DMS79 (cell line): ENCODE results near the gene ZNF148.

Experiments used
- DNase-seq: peaks from one replicate; lab custom pipeline; 2025; lab: John Stamatoyannopoulos, UW

Gene ZNF148

GRCh38 chr3:125190786-125191185, 184.3 kb downstream of the ZNF148 start:
- no peak for DNase-seq

- DNase-seq = no peak
These were observed 185.6 kb downstream of the ZNF148 start for GRCh38 chr3:125189378-125190165.

GRCh38 chr3:125188955-125189354, 186.2 kb downstream of the ZNF148 start:
- no peak for DNase-seq

- DNase-seq = no peak
These were observed 187.6 kb downstream of the ZNF148 start for GRCh38 chr3:125187599-125187910.

DNA sequence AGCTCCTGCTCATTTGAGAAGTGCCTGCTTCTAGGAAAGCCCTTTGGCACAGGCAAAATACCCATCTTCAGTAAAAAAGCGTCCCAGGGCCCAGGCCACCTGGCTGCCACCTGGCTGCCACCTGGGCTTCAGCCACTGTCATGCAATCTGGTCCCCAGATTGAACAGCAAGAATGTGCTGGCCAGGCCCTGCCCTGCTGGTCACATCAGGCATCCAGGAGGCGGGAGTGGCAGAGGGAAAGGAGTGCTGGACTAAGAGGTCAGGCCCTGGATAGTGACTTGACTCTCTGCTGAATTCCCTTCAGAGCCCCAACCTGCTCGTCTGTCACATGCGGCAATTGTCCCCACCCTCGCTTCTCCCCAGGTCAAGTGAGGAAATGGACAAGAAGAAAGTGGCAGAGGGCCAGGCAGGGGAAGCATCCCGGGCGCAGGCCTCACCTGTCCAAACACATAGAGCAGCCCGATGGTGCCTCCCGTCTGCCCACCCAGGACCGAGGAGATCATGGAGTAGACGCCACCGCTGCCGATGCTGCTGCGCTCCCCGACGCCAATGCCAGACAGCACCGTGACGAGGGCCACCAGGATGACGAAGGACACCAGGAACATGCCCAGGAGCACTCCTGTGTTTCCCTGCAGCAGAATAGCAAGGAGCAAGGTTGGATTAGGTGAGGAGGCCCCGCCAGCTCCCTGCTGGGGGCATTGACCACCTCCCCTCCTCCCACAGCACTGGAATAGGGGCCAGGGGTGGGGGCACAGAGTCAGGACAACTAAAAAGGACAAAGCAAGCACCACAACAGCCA, 188.1 kb downstream of the ZNF148 start:
- DNase-seq = no peak

DNA sequence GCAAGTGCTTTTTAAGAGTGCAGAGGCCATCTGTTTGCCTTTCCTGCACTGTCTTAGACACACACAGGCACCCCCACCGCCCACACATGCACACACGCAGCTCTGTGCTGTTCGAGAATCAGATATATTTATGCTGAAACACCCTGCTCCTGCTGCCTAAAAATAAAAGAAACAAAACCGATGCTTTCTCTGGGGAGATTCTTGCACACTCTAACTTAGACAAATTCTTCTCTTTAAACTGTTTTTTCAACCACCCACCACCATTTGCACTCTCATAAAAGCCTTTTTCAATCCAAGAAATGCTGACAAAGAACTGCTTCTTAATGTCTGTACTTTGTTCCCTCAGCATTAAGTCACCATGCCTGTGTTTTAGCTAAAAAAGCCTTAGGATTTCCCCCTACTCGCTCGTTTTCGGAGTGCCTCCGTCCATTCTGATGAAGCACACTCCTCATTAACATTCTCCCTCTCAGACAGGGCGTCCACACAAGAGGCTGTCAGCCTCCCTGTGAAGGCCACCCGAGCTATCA, 188.8 kb downstream of the ZNF148 start:
- DNase-seq = no peak

DNA sequence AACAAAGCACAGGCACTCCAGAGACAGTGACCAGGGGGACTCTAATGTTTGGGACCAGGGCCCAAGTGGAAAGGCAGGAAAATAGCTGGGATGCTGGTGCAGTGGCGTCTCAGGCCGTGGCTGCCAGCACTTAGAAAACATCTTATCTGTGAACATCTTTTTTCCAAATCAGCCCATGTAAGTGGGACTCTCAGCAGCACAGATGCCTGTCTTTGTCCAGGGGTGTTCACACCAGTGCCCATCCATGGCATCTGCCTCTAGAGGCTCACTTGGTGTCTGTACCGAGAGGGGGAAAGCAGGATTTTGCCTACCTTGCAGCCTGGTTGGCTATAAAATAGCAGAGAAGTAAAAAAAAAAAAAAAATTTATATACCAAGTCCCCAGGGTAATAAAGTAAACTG, 189.3 kb downstream of the ZNF148 start:
- DNase-seq = no peak

GRCh38 chr3:125179884-125180240, 195.3 kb downstream of the ZNF148 start:
- no peak for DNase-seq

DNA sequence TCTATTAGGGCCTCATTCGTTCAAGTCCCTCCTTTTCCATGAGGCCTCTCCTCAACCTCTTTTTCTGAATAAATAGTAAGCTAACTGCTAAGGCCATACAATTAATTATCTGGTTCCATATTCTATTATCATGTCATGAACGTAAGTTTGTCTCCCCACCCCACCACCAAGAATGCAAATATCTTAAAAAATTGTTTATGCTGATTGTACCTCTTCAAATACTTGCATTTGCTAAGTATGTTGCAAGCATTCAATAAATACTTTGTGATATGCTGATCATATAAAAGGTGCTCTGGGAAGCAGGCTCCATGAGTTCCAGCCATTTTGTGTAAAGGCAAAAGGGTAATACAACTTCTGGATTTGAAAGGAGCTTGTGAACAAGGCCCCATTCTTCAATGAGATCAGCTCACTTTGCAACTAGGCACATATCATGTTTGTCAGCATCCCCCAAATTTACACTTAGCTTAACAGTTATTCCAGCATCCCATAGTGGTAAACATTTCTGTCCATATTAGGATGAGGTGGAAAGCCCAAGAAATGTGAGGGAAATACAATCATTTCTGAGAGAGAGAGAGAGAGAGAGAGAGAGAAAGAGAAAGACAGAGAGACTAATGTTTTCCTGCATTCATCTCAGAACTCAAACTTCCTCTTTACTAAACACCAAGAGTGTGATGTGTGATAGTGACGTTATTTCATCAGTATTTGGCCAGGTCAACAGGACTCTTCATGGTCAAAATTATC, 195.8 kb downstream of the ZNF148 start:
- no peak for DNase-seq

DNA sequence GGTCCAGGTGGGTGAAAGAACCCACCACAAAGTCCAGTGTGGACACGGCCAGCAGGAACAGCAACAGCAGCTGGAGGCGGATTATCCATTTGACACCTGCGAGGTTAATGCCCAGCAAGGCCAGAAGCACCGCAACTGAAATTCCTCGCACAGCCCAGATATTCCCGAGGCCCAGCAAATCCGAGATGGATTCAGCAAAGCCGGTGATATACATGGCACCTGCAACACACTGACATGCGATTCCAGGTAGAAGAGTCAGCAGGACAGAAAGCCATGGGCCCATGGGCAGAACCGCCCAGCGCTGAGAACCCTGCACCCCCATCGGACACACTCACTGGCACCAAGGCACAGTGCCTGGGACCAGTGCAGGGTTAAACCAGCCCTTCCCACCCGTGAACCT, 197.4 kb downstream of the ZNF148 start:
- no peak for DNase-seq
